Activated T-helper 1 cell treated with anti-CD3 and anti-CD28 coated beads, Interleukin-2, amount 50 U/mL, for 16 hours (primary cell): ENCODE measurements around the gene ZNF280B.
"Not testable (repeated sequence)": the region's sequence is repeated elsewhere in the genome, so short reads cannot be mapped to it uniquely, and the experiment has no call there.

Experiments used
- DNase-seq, 2 donors: peaks; one replicate each; pipeline ENCODE4 v3.0.0-alpha.2; 2020; ENCODE audit warnings: low read depth in 1 of 2, low spot score in 1 of 2

The ZNF280B gene

GRCh38 chr22:22534604-22535415 is 26.3 kb upstream of the ZNF280B start:
- no peak for DNase-seq

GRCh38 chr22:22533863-22534262 is 25.3 kb upstream of the ZNF280B start:
- DNase-seq = no peak

- DNase-seq = no peak
Observed at GRCh38 chr22:22533417-22533816, 24.9 kb upstream of the ZNF280B start.

GRCh38 chr22:22532547-22533071 is 24.1 kb upstream of the ZNF280B start:
- DNase-seq = not testable (repeated sequence)

GRCh38 chr22:22531770-22532546 is 23.4 kb upstream of the ZNF280B start:
- DNase-seq = no peak

GRCh38 chr22:22528780-22529179 is 20.2 kb upstream of the ZNF280B start:
- no peak for DNase-seq

- DNase-seq = no peak
Observed at GRCh38 chr22:22527312-22527711, 18.8 kb upstream of the ZNF280B start.

- DNase-seq = no peak
Observed at GRCh38 chr22:22526125-22526912, 17.8 kb upstream of the ZNF280B start.

- no peak for DNase-seq
Observed at GRCh38 chr22:22523494-22523893, 15.0 kb upstream of the ZNF280B start.

GRCh38 chr22:22521631-22522030 is 13.1 kb upstream of the ZNF280B start:
- no peak for DNase-seq

- no peak for DNase-seq
Observed at GRCh38 chr22:22520667-22521602, 12.4 kb upstream of the ZNF280B start.

GRCh38 chr22:22520020-22520656 is 11.6 kb upstream of the ZNF280B start, which contains the start of gene ZNF280A:
Gene ZNF280A (minus strand): TSS chr22:22520270. CDS start chr22:22515630, 4,640 bp downstream.
- no peak for DNase-seq

- no peak for DNase-seq
Observed at GRCh38 chr22:22519591-22519990, 11.0 kb upstream of the ZNF280B start.

GRCh38 chr22:22516992-22517391 is 8.4 kb upstream of the ZNF280B start:
- no peak for DNase-seq

GRCh38 chr22:22515890-22516289 is 7.3 kb upstream of the ZNF280B start:
- DNase-seq = no peak

GRCh38 chr22:22514431-22514830 is 5.9 kb upstream of the ZNF280B start:
- DNase-seq = not testable (repeated sequence)

GRCh38 chr22:22513619-22514018 is 5.1 kb upstream of the ZNF280B start:
- DNase-seq = no peak

- no peak for DNase-seq
Observed at GRCh38 chr22:22512951-22513350, 4.4 kb upstream of the ZNF280B start.

- not testable (repeated sequence) for DNase-seq
Observed at GRCh38 chr22:22510833-22511232, 2.3 kb upstream of the ZNF280B start.

- DNase-seq = not testable (repeated sequence)
Observed at GRCh38 chr22:22509912-22510311, 1.4 kb upstream of the ZNF280B start.
